Pons (tissue), 1 donor: ENCODE measurements around the gene GPC3.
"Not testable (repeated sequence)": the region's sequence is repeated elsewhere in the genome, so short reads cannot be mapped to it uniquely, and the experiment has no call there.

Source experiments
- DNase-seq: peaks from one replicate; pipeline ENCODE4 v3.0.0-alpha.2; 2016; ENCODE audit warnings: low spot score

GPC3 gene

GRCh38 chrX:133648594-133648993, 336.8 kb downstream of the GPC3 start:
- no peak for DNase-seq

GRCh38 chrX:133646719-133647116, 338.7 kb downstream of the GPC3 start:
- DNase-seq = no peak

DNA sequence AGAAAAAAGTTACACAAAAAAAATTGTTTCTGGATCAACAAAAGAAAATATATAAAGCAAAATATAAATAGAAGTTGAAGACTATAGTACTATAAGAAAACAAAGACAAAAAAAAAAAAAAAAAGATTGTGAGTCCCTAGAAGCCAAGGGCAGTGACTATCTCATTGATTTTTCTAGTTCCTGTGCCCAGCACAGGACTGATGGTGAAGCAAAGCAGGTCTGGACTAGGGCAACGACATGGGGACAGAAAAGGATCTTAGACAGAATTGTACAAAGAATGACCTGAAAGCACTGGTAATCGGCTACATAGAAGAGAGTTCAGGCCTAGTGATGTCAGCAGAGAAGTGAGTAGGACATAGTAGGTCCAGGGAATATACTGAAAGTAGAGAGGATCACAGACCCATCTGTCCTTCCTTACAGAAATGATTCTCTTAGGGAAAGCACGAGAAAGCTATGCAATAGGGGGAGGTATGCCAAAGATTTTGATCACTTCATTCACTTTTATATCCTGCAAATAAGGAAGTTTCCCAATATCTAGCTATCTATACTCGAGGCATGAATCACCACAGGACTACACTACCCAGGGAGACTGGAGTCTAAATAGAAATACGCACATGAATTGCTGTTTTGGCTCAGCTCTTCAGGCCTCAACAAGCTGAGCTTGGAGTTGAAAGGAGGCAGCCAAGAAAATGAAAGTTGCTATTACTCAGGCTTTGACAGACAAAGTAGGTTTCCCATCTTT, 339.2 kb downstream of the GPC3 start:
- no peak for DNase-seq

GRCh38 chrX:133645256-133645655, 340.1 kb downstream of the GPC3 start:
- no peak for DNase-seq

GRCh38 chrX:133640161-133641015, 345.0 kb downstream of the GPC3 start:
- no peak for DNase-seq

GRCh38 chrX:133639726-133640125, 345.7 kb downstream of the GPC3 start:
- DNase-seq = no peak

GRCh38 chrX:133638285-133638684, 347.1 kb downstream of the GPC3 start:
- DNase-seq = peak; percentile 30

- no peak for DNase-seq
These were observed 347.6 kb downstream of the GPC3 start for GRCh38 chrX:133637765-133638164.

DNA sequence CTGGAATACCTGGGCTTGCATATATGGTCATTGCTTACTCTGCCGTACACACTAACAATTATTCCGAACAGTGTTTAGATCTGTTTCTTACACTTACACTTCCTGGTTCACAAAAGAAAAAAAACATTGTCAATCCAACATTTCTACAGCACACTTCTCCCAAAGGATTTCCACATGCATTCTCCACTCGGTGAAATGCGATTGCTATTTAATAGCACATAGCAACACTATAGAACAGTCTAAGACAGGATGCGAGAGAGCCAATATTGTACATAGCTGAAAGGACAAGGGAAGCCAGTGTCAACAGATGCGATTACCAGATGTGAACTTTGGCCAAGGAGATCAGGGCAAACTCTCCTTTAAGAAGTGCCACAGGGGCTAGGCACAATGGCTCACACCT, 349.4 kb downstream of the GPC3 start:
- DNase-seq = no peak

- DNase-seq = no peak
These were observed 351.0 kb downstream of the GPC3 start for GRCh38 chrX:133634416-133634815.

DNA sequence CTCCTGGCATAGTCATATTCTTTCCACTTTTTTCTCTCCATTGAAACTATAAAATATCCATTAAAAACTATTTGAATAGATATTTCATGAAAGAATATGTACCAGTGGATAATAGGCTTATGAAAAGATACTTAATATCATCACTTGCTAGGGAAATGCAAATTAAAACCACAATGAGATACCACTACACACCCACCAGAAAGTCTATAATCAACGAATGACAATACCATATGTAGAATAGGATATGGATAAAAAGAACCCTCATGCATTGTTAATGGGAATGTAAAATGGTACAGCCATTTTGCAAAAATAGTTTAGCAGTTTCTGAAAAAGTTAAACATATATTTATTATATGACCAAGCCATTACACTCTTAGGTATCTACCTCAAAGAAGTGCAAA, 351.4 kb downstream of the GPC3 start:
- DNase-seq = no peak

DNA sequence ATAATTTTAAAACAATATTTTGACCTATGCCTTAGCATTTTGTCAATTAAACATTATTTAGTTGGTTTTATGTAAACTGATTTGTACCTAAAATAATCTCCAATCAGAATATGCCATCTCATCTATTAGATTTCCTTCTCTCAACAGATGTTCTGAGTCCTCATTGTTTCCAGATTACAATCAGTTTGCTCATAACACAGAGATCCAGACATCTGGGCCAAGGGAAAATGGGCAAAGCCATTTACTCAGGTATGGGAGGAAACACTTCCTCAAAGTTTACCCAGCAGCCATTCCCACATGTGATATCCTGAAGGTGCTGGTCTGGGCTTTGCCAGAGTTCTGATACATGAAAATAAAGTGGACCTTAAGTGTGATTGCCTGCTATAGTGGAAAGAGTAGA, 352.2 kb downstream of the GPC3 start:
- no peak for DNase-seq

GRCh38 chrX:133630362-133630761, 355.0 kb downstream of the GPC3 start:
- DNase-seq = no peak

DNA sequence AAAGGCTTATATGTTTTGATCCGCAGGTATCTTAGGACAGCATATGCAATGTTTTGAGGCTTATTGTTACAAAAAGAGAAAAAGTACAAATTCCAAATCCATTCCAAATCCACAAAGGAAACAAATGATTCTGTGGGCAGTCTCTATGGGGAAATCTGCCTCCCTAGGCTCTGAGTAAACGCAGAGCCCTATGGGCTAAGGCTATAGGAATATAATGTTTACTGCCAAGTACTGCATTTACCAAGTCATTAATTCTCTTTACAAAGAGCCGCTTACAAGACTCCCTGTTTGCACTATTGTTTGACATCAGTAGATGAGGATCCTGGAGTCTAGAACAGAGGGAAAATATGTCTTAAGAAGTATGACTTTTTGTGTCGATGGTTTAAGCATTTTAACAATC, 357.7 kb downstream of the GPC3 start:
- DNase-seq = no peak

GRCh38 chrX:133621384-133621783, 364.0 kb downstream of the GPC3 start:
- DNase-seq = not testable (repeated sequence)

DNA sequence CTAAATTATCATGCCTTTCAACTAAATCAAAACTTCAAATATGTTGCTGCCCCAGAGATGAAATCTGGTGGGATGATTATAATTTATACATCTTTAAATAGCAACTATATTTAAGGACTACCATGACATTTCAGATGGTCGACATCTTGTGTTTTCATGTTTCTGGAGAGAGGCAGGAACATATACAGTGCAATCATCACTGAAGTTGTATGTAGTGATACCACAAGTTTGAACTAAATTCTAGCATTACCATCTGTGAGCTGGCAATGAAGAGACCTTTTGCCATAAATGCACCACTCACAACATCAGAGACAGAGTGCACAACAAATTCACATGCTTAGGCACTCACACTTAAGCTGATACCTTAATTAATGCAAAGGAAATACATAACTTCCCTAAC, 373.7 kb downstream of the GPC3 start:
- DNase-seq = no peak

- DNase-seq = no peak
These were observed 375.3 kb downstream of the GPC3 start for GRCh38 chrX:133610056-133610455.

DNA sequence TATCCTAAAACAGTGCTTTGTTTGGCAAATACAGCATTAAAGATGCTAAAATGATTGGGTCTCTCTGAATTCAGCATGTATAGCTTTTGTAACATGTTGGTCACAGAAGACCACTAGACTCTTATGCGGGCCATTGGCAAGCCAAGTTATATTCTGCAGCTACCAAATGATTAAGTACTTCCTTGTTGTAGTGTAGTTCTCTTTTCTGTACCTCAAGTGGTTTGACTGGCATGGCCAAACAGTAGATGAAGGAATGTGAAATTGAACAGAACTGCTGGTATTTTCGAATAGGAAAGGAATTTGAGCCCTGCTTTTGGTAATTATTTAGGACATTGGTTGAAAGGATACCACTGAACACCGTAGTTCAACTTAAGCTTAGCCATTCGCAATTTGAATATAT, 376.2 kb downstream of the GPC3 start:
- DNase-seq = no peak

DNA sequence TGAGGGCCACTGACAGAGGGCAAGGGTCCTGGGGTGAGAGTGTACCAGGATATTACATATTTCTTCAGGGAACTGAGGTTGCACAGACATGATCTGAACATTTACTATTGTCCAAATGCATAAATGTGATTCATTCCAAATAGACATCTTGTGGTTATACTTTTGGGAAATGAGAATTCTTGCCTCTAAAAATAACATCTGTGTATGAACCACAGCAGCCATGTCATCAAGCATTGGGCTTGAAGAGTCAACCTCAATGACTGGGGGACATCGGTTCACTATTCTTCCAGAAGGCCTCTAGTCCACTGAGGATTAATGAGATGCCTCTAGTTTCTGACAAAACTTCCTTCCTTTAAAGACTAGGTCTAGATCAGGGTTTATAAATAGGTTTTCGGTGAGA, 377.0 kb downstream of the GPC3 start:
- no peak for DNase-seq

GRCh38 chrX:133607419-133608348, 377.7 kb downstream of the GPC3 start:
- DNase-seq = no peak

DNA sequence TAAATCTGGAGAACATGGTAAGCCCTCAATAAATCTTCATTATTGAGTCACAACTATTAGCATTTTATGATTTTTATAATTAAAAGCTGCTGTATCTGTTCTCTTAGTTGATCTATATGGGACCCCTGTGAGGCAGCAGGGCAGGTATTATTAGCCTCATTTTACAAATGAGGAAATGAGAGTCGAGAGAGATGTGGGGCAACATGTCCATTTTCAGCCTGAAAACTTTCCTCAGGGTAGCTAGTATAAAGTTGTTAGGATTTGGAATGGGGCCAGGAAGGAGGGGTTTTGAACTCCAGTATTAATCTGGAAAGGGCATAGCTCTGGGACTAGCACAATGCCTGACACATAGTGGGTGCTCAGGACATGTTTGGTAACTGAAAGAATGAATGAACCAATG, 378.4 kb downstream of the GPC3 start:
- no peak for DNase-seq

- DNase-seq = no peak
These were observed 380.6 kb downstream of the GPC3 start for GRCh38 chrX:133604801-133605200.
